Ovary (tissue), 3 donors: ENCODE data around the gene FUBP1.
"Not testable (repeated sequence)": the region's sequence is repeated elsewhere in the genome, so short reads cannot be mapped to it uniquely, and the experiment has no call there.

Source experiments
- CTCF ChIP-seq, 3 donors: fragments of 450-650 bp in 2 of 3; fragments of 200-600 bp in 1 of 3; IDR thresholded peaks; one replicate each; pipeline versions ENCODE4 v1.5.1 to v1.8.0; 2016 to 2022; ENCODE audit warnings: antibody characterized with exemption in 3 of 3, mild to moderate bottlenecking in 1 of 3
- EP300 ChIP-seq: sonication (generic); formaldehyde crosslinking; IDR thresholded peaks from one replicate; pipeline ENCODE4 v1.6.1; 2017; ENCODE audit warnings: antibody characterized with exemption
- POLR2A ChIP-seq: fragments of 450-650 bp; IDR thresholded peaks from one replicate; pipeline ENCODE4 v1.6.1; 2017; ENCODE audit warnings: antibody characterized with exemption, mild to moderate bottlenecking, moderate library complexity
- donor health status: DM: no; HTN: no; CAD: no.

GRCh38 chr1:78021134-78021533 lies 42.3 kb upstream of the FUBP1 start:
- TF ChIP-seq CTCF (IDR thresholded peaks at IDR 0.05); POLR2A; EP300: not testable (repeated sequence)
